Keratinocyte (primary cell): Measurements from ENCODE around the gene C11orf71. TPM values are rescaled to one million over a fixed set of nuclear protein-coding genes. Genes with fewer than 3 reads are reported as not detected.

Experiments
- DNase-seq: peaks from one replicate; pipeline ENCODE4 v3.0.0-alpha.2; 2011; ENCODE audit warnings: low read depth, missing footprints, low spot score
- FAIRE-seq: peaks from 2 replicates; lab custom pipeline; 2011; peaks lifted over from hg19 to GRCh38; lab: Jason Lieb, UNC
- H2AFZ ChIP-seq: 2 replicates; pipeline ENCODE4 v1.6.0; 2012; ENCODE audit warnings: low read length, control low read depth, inconsistent platforms; ENCODE audit not compliant: control insufficient read depth
- H3K27ac ChIP-seq: 2 replicates; pipeline ENCODE4 v1.5.1; 2011; ENCODE audit warnings: low read length; ENCODE audit not compliant: control insufficient read depth, insufficient read depth
- H3K27me3 ChIP-seq: 3 replicates; pipeline ENCODE4 v1.6.0; 2011; ENCODE audit warnings: low read length; ENCODE audit not compliant: control insufficient read depth, insufficient read depth; ENCODE audit errors: extremely low read depth
- H3K36me3 ChIP-seq, 2 experiments: 2 replicates in 1 of 2; 3 replicates in 1 of 2; pipeline ENCODE4 v1.5.1; 2011; ENCODE audit warnings: low read length in 2 of 2, mild to moderate bottlenecking in 1 of 2; ENCODE audit not compliant: control insufficient read depth in 2 of 2, insufficient read depth in 2 of 2; ENCODE audit errors: extremely low read depth in 1 of 2
- H3K4me1 ChIP-seq: 3 replicates; pipeline ENCODE4 v1.5.1; 2011; ENCODE audit warnings: low read length; ENCODE audit not compliant: control insufficient read depth, insufficient read depth; ENCODE audit errors: extremely low read depth
- H3K4me2 ChIP-seq: 3 replicates; pipeline ENCODE4 v1.6.0; 2011; ENCODE audit warnings: low read depth, low read length; ENCODE audit not compliant: control insufficient read depth, insufficient read depth; ENCODE audit errors: extremely low read depth
- H3K4me3 ChIP-seq, 3 experiments: fragments of 200-600 bp in 1 of 3; sonication (generic) in 1 of 3; 2 replicates in 2 of 3; 3 replicates in 1 of 3; pipeline ENCODE4 v1.5.1; 2011 to 2016; ENCODE audit warnings: low read length in 3 of 3, mild to moderate bottlenecking in 3 of 3, control low read depth in 2 of 3, inconsistent platforms in 1 of 3, low read depth in 1 of 3, mixed read lengths in 1 of 3, mixed run types in 1 of 3, moderate library complexity in 1 of 3; ENCODE audit not compliant: control insufficient read depth in 2 of 3, insufficient read depth in 2 of 3; ENCODE audit errors: extremely low read depth in 1 of 3
- H3K79me2 ChIP-seq: 2 replicates; pipeline ENCODE4 v1.6.0; 2012; ENCODE audit warnings: low read length; ENCODE audit not compliant: control insufficient read depth, insufficient read depth
- H3K9ac ChIP-seq: 3 replicates; pipeline ENCODE4 v1.6.0; 2011; ENCODE audit warnings: low read length; ENCODE audit not compliant: control insufficient read depth, insufficient read depth; ENCODE audit errors: extremely low read depth
- H3K9me1 ChIP-seq: 3 replicates; pipeline ENCODE4 v1.6.0; 2011; ENCODE audit warnings: low read length; ENCODE audit not compliant: control insufficient read depth, insufficient read depth; ENCODE audit errors: extremely low read depth
- H3K9me3 ChIP-seq: 2 replicates; pipeline ENCODE4 v1.5.1; 2012; ENCODE audit warnings: low read depth, low read length; ENCODE audit not compliant: control insufficient read depth
- H4K20me1 ChIP-seq: 3 replicates; pipeline ENCODE4 v1.6.0; 2011; ENCODE audit warnings: low read length; ENCODE audit not compliant: control insufficient read depth, insufficient read depth; ENCODE audit errors: extremely low read depth
- EZH2 ChIP-seq: IDR thresholded peaks from one replicate; pipeline ENCODE4 v1.6.1; 2012; ENCODE audit warnings: inconsistent platforms, mild to moderate bottlenecking, low read length, moderate library complexity
- dilution Hi-C: fragments of 300-500 bp; cut with MboI; formaldehyde crosslinking; loops from one replicate; pipeline ENCODE4 v1.7.0; 2020; ENCODE audit warnings: low sequenced_read_pairs; ENCODE audit not compliant: extremely low pct_ligation_motif_present
- polyA plus RNA-seq, 5 experiments: library from polyadenylated mRNA; depleted of rRNA in 3 of 5; stranded (reverse) in 3 of 5; stranded (forward) in 1 of 5; unstranded in 1 of 5; fragments of >200 nt; gene quantifications; 1 replicate in 1 of 5; 2 replicates in 3 of 5; 3 replicates in 1 of 5; pipeline versions ENCODE4 v1.2.1 to v1.2.3, GENCODE V29; 2011 to 2012; ENCODE audit warnings: missing spikeins in 2 of 5, low read depth in 1 of 5, low replicate concordance in 1 of 5
- TF ChIP-seq, protein P1 (sequence below), 3 experiments: IDR thresholded peaks in 1 of 3; conservative IDR thresholded peaks in 1 of 3; optimal IDR thresholded peaks in 1 of 3; 2 replicates in 2 of 3; 3 replicates in 1 of 3; pipeline versions ENCODE3 to v1.5.1; 2011; ENCODE audit warnings: low read length in 3 of 3, mild to moderate bottlenecking in 3 of 3, moderate library complexity in 2 of 3, control low read depth in 1 of 3, inconsistent platforms in 1 of 3; ENCODE audit not compliant: insufficient read depth in 2 of 3; ENCODE audit errors: extremely low read depth in 1 of 3

The C11orf71 gene
- polyA plus RNA-seq, 1 donor (not counting 4 experiments of a cell fraction or from before 2014, with no cell fraction given), result 2.1 TPM

DNA sequence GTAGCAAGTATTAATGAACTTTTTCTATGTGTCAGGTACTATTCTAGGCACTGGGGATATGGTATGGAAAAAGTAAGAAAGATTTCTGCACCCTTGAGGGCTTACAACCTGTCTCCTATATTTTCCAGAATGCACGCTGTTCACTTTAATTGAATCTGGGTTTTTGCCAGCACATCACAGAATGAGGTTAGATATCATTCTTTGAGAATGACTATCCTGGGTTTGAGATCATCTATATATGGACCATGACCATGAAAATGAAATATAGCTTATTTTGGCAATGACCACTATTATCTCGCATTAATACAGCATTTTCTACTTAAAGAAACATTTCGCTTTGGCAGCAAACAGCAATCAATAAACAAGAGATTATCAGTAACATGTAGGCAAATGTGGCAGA lies 46.9 kb downstream of the C11orf71 start:
- DNase-seq (no peak), FAIRE-seq (no peak)
- no peaks in the 10 kb centered on the region for H3K27me3 ChIP-seq
- no peaks in the 10 kb centered on the region for H3K9me1 ChIP-seq
- peaks cover 20% of the 10 kb centered on the region for H3K4me1 ChIP-seq
- H3K9ac ChIP-seq, result no peak overlapping the region
- TF ChIP-seq, protein P1, sequence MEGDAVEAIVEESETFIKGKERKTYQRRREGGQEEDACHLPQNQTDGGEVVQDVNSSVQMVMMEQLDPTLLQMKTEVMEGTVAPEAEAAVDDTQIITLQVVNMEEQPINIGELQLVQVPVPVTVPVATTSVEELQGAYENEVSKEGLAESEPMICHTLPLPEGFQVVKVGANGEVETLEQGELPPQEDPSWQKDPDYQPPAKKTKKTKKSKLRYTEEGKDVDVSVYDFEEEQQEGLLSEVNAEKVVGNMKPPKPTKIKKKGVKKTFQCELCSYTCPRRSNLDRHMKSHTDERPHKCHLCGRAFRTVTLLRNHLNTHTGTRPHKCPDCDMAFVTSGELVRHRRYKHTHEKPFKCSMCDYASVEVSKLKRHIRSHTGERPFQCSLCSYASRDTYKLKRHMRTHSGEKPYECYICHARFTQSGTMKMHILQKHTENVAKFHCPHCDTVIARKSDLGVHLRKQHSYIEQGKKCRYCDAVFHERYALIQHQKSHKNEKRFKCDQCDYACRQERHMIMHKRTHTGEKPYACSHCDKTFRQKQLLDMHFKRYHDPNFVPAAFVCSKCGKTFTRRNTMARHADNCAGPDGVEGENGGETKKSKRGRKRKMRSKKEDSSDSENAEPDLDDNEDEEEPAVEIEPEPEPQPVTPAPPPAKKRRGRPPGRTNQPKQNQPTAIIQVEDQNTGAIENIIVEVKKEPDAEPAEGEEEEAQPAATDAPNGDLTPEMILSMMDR (optimal IDR thresholded peaks at IDR 0.05 in 1 of 3, IDR thresholded peaks at IDR 0.05 in 1 of 3, conservative IDR thresholded peaks at IDR 0.05 in 1 of 3; ENCODE audit: extremely low read depth in 1 of 3, insufficient read depth in 2 of 3, low read length in 3 of 3), result no peak
- TF ChIP-seq EZH2, result no peak
- H4K20me1 ChIP-seq, result no peaks in the 10 kb centered on the region
- dilution Hi-C loops, result no loop called here
- H3K36me3 ChIP-seq, result no peaks in the 10 kb centered on the region
- no peak overlapping the region for H3K4me2 ChIP-seq
- H3K79me2 ChIP-seq, result no peaks in the 10 kb centered on the region
- H3K27ac ChIP-seq, result no peak overlapping the region
- no peaks in the 10 kb centered on the region for H3K9me3 ChIP-seq
- no peak overlapping the region for H3K4me3 ChIP-seq
- H2AFZ ChIP-seq, result no peak overlapping the region

DNA sequence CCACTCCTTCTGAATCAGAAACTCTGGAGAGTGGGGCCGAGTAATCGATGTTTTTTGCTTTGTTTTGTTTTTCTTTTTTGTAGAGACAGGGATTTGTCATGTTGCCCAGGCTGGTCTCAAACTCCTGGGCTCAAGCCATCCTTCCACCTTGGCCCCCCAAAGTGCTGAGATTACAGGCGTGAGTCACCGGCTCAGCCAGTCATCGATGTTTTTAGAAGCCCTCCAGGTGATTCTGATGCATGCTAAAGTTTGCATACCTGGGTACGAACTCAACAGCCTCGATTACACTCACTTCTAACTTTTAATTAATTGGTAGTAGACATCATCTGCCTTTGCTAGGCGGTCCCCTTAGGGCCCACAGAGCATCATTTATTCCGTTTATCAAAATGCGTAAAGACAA lies 50.3 kb downstream of the C11orf71 start:
- no peak for DNase-seq
- H2AFZ ChIP-seq, result no peak overlapping the region
- TF ChIP-seq, protein P1 (optimal IDR thresholded peaks at IDR 0.05 in 1 of 3, IDR thresholded peaks at IDR 0.05 in 1 of 3, conservative IDR thresholded peaks at IDR 0.05 in 1 of 3; ENCODE audit: extremely low read depth in 1 of 3, insufficient read depth in 2 of 3, low read length in 3 of 3), result no peak
- no peak for TF ChIP-seq EZH2
- no peaks in the 10 kb centered on the region for H3K79me2 ChIP-seq
- H3K27ac ChIP-seq, result no peak overlapping the region
- no peaks in the 10 kb centered on the region for H3K36me3 ChIP-seq
- no peak overlapping the region for H3K4me2 ChIP-seq
- H3K27me3 ChIP-seq, result no peaks in the 10 kb centered on the region
- dilution Hi-C loops, result no loop called here
- H3K4me3 ChIP-seq, result no peak overlapping the region
- H4K20me1 ChIP-seq, result no peaks in the 10 kb centered on the region
- H3K9me1 ChIP-seq, result no peaks in the 10 kb centered on the region
- H3K4me1 ChIP-seq, result peaks cover 22% of the 10 kb centered on the region
- no peaks in the 10 kb centered on the region for H3K9me3 ChIP-seq
- H3K9ac ChIP-seq, result no peak overlapping the region
- no peak for FAIRE-seq

Other genes with a start within 250 kb of the C11orf71 start
- 0.13 to 0.58 TPM (median 0.16 TPM) in 3 replicates for gene NNMT, start 104.1 kb downstream of the C11orf71 start, polyA plus RNA-seq
- 21.6 to 38.2 TPM (median 34.0 TPM) in 3 replicates for gene RBM7, start 155 bp upstream of the C11orf71 start, polyA plus RNA-seq
- 250 to 381 TPM (median 270 TPM) in 3 replicates for gene REXO2, start 39.0 kb upstream of the C11orf71 start, polyA plus RNA-seq
- not detected in 3 replicates for gene NXPE1, start 159.4 kb upstream of the C11orf71 start, polyA plus RNA-seq
- not detected in 3 replicates for gene NXPE4, start 195.3 kb upstream of the C11orf71 start, polyA plus RNA-seq